ENCODE measurements around the gene ATG10. TPM values are rescaled to one million over a fixed set of nuclear protein-coding genes. Genes with fewer than 3 reads are reported as not detected.

Gene ATG10
- total RNA-seq, 4 donors from 2014 or later, result 6.0 to 16.4 (median 10.2) TPM

DNA sequence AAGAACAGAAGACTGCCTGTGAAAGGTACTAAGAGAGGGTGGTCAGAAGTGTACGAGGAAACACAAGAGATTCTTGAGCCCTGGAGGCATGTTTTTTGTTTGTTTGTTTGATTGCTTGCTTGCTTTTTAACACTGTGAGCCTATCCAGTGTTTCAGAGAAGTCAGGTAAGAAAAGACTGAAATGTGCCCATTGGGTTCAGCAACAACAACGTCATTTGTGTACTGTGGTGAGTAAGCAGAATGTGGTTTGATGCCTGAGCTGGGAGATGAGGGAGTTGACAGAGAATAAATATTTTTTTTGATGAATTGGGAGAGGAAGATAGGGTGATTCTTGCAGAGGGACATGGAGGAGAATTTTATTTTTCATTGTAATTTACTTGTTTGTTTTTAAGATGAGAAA lies 233.2 kb downstream of the ATG10 start:
- H3K36me3 ChIP-seq, result no peaks in the 10 kb centered on the region
- H3K27me3 ChIP-seq, result no peaks in the 10 kb centered on the region
- TF ChIP-seq, protein P1, sequence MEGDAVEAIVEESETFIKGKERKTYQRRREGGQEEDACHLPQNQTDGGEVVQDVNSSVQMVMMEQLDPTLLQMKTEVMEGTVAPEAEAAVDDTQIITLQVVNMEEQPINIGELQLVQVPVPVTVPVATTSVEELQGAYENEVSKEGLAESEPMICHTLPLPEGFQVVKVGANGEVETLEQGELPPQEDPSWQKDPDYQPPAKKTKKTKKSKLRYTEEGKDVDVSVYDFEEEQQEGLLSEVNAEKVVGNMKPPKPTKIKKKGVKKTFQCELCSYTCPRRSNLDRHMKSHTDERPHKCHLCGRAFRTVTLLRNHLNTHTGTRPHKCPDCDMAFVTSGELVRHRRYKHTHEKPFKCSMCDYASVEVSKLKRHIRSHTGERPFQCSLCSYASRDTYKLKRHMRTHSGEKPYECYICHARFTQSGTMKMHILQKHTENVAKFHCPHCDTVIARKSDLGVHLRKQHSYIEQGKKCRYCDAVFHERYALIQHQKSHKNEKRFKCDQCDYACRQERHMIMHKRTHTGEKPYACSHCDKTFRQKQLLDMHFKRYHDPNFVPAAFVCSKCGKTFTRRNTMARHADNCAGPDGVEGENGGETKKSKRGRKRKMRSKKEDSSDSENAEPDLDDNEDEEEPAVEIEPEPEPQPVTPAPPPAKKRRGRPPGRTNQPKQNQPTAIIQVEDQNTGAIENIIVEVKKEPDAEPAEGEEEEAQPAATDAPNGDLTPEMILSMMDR (IDR thresholded peaks at IDR 0.05), result no peak
- no peak for TF ChIP-seq POLR2A (IDR thresholded peaks at IDR 0.05)
- TF ChIP-seq EP300 (IDR thresholded peaks at IDR 0.05), result no peak
- no peak for TF ChIP-seq POLR2AphosphoS5 (IDR thresholded peaks at IDR 0.05)
- ATAC-seq, result no peak
- no peak overlapping the region for H3K4me3 ChIP-seq
- no peaks in the 10 kb centered on the region for H3K4me1 ChIP-seq
- H3K27ac ChIP-seq, result no peak overlapping the region
- no peaks in the 10 kb centered on the region for H3K9me3 ChIP-seq
- 88 to 100% methylated on average over 2 of the region's 2 CpGs for WGBS, 2 donors (ENCODE audit: low coverage in 1 of 2)

- ATAC-seq, result no peak
- Histone ChIP-seq H3K4me1 (no peaks in the 10 kb centered on the region), H3K27ac (no peak overlapping the region), H3K9me3 (no peaks in the 10 kb centered on the region), H3K36me3 (no peaks in the 10 kb centered on the region), H3K27me3 (no peaks in the 10 kb centered on the region), H3K4me3 (no peak overlapping the region)
- WGBS, 2 donors (ENCODE audit: low coverage in 1 of 2), result 92 to 97% methylated on average over 3 of the region's 3 CpGs
- TF ChIP-seq POLR2A (IDR thresholded peaks at IDR 0.05), result no peak
- TF ChIP-seq, protein P1 (IDR thresholded peaks at IDR 0.05), result no peak
- TF ChIP-seq EP300 (IDR thresholded peaks at IDR 0.05), result no peak
- TF ChIP-seq POLR2AphosphoS5 (IDR thresholded peaks at IDR 0.05), result no peak
Measured at GRCh38 chr5:82208371-82208770, 236.5 kb downstream of the ATG10 start.

DNA sequence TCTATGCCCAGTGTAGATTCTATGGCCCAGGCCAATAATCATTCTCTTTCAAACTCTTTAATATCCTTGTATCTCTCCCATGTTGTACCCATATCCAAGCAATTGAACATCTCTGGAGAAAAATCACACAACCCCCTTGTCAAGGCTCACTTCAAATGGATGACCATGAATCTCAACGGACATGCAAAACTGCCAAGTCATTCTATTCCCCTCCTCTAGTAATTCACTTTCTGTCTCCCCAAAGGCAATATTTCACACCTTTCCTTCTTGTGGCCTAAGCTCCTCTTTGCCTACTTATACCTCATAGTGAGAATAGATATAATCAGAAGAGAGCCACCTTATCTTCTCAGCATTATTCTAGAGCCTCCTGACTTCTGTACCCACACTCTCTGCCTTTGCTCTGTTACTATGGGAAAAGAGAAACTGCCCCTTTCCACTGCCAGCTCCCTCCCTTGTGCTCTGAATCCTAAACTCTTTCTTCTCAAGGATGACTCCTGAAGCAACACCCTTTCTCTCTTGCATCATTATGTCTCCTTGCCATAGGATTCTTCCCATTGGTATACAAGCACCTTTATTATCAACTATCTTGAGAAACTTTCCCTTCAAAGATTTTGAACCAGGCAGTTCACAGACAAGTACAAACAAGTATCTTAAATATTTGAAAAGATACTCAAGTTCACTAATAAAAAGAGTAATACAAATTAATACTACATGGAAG lies 240.2 kb downstream of the ATG10 start:
- 83 to 87% methylated on average over 1 of the region's 1 CpG for WGBS, 2 donors (ENCODE audit: low coverage in 1 of 2)
- H3K9me3 ChIP-seq, result no peaks in the 10 kb centered on the region
- no peaks in the 10 kb centered on the region for H3K4me1 ChIP-seq
- no peaks in the 10 kb centered on the region for H3K36me3 ChIP-seq
- TF ChIP-seq POLR2AphosphoS5 (IDR thresholded peaks at IDR 0.05) (no peak), POLR2A (IDR thresholded peaks at IDR 0.05) (no peak), EP300 (IDR thresholded peaks at IDR 0.05) (no peak)
- TF ChIP-seq, protein P1 (IDR thresholded peaks at IDR 0.05), result no peak
- ATAC-seq, result no peak
- H3K27ac ChIP-seq, result no peak overlapping the region
- no peaks in the 10 kb centered on the region for H3K27me3 ChIP-seq
- H3K4me3 ChIP-seq, result no peak overlapping the region

DNA sequence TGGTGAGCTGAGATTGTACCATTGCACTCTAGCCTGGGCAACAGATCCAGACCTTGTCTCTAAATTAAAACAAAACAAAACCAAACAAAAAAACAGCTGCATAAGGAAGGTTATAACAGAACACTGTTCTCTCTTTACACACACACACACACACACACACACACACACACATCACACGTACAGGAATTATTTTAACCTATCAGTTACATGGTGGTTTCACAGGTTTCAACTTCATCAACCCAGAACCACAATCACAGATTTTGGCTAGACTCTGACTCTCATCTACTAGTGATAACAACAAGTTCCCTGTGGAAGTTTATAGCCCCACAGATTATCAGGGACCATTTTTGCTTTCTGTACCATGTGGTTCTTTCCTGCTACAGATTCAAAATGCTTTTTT lies 246.1 kb downstream of the ATG10 start:
- Histone ChIP-seq H3K27ac (no peak overlapping the region), H3K4me3 (no peak overlapping the region), H3K4me1 (peaks cover 0 to 13% (median 2%) of the 10 kb centered on the region in 3 donors), H3K9me3 (no peaks in the 10 kb centered on the region), H3K36me3 (no peaks in the 10 kb centered on the region), H3K27me3 (no peaks in the 10 kb centered on the region)
- TF ChIP-seq EP300 (IDR thresholded peaks at IDR 0.05), result no peak
- no peak for TF ChIP-seq POLR2A (IDR thresholded peaks at IDR 0.05)
- TF ChIP-seq, protein P1 (IDR thresholded peaks at IDR 0.05), result no peak
- 70 to 80% methylated on average over 1 of the region's 1 CpG for WGBS, 2 donors (ENCODE audit: low coverage in 1 of 2)
- ATAC-seq, result no peak

Measured in gastroesophageal sphincter (tissue), 4 donors.